GM19328 (cell line): ENCODE measurements around the gene TRPM2.

Experiments used
- ATAC-seq: cut with Tn5 transposase; IDR thresholded peaks from one replicate; pipeline ENCODE4 v1.9.1; 2021; ENCODE audit warnings: mild to moderate bottlenecking, moderate library complexity; ENCODE audit not compliant: unreplicated experiment

The TRPM2 gene

DNA sequence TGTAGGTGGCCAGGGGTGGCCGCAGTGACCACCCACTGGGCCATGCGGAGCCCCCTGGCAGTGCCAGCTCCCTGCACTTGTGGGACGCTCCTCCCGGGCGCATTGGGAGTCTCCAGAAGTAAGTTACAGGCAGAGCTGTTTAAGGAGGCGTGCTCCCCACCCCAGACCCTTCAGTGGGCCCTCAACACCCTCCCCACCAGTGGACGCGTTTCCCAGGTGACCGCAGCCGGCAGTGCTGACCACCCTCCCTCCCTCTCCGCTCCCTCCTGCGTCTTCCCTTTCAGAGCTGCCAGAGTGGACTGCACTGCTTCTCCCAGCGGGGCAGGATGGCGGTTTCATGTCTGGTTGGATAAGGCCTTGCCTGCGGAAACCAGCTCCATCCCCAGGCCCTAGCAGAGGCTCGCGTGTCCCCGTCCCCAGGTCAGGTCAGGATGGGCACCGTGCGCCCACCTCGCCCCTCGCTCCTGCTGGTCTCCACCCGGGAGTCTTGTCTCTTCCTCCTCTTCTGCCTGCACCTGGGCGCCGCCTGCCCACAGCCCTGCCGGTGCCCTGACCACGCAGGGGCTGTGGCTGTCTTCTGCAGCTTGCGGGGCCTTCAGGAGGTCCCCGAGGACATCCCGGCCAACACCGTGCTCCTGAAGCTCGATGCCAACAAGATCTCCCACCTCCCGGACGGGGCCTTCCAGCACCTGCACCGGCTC is 102.9 kb downstream of the TRPM2 start:
- ATAC-seq: no peak

DNA sequence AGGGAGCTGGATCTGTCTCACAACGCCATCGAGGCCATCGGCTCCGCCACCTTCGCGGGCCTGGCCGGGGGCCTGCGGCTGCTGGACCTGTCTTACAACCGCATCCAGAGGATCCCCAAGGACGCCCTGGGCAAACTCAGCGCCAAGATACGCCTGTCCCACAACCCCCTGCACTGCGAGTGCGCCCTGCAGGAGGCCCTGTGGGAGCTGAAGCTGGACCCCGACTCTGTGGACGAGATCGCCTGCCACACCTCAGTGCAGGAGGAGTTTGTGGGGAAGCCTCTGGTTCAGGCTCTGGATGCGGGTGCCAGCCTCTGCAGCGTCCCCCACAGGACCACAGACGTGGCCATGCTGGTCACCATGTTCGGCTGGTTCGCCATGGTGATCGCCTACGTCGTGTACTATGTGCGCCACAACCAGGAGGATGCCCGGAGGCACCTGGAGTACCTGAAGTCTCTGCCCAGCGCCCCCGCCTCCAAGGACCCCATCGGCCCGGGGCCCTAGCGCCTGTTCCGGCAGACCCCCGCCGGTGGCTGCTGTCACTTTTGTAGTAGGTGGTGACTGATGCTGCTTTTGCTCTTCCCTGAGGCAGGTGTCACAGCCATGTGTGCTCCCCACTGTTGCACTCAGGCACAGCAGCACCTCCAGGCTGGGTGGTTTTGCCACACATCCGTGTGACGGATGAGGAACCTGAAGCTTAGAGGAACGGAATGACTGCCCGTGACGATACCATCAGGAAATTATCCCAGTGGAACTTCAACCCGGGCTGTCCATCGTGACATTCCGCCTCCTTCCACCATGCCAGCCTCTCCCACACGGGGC is 103.7 kb downstream of the TRPM2 start:
- ATAC-seq: no peak

DNA sequence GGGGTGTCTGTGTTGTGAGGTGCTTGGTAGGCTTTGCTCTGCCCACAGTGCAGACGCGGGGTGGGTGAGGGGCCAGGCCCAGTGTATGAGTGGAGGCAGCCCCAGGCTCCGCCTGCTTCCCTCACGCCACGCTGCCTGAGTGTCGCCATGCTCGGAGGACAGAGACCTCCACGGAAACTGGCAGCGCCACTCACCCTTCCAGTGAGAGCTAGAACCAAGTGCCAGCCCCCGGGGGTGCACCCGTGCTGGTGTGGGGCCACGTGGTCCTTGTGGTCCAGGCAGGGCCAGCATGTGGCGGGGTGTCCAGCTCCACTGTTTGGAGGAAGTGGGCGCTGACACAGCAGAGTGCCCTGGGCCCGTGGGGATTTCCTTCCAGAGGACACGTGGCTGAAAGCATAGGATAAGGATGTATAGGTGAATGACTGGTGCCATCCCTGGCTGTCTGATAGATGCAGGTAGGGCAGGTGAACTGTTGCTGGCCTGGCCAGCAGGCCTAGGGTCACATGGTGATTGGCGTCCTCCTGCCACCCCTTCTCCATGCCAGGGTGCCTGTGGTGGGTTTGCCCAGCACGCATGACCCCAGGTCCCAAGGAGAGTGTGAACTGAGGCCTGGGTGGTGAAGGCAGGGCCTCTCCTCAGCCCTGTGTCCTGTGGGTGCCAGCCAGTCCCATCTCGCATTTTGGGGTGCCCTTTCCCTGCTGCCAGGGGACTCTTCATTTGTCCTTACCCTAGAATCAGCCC is 105.7 kb downstream of the TRPM2 start:
- ATAC-seq: no peak

DNA sequence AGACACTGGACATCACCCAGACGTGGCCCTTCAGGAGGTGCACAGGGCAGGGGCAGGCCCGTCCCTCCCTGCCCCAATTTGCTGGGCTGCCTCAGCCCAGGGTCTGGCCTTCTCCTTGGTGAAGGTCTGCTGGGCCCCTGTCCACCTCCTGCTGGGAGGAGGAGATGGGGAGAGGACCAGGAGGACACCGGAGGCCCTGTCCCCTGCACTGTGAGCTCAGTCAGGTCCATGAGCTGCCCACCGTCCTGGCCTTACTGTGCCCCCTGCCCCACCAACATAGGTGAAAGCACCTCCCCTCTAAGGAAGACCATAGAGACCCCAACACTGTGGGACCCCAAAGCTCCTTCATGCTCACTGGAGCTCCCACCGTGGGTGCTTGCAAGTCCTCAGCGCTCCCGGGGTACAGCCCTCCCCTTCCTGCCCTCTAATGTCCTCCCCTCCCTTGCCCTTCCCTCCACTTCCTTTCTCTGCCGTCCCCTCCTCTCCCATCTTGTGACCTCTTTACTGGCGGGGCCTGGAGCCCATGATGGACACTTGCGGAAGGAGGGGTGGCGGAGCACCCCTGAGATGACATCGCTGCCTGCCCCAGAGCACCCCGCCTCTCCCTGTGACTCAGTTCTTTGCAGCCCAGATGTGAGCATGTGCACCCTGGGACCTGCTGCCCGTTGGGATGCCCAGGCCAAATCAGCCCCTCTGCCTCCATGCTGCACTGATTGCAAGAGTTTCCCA is 106.5 kb downstream of the TRPM2 start:
- ATAC-seq: no peak

DNA sequence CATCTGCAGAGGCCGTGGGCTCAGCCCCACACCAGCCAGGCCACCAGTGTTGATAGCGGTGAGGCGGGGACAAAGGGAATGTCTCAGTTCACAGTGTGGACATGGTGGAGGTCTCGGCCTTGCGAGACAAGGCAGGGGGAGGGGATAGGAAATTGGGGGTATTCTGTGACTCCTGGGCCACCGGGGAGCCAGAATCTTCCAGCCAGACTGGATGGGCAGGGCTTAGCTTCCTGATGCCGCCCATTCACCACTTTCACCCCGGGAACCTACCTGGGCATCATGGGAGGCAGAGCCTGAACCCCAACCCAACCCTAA is 107.0 kb downstream of the TRPM2 start:
- no peak for ATAC-seq

DNA sequence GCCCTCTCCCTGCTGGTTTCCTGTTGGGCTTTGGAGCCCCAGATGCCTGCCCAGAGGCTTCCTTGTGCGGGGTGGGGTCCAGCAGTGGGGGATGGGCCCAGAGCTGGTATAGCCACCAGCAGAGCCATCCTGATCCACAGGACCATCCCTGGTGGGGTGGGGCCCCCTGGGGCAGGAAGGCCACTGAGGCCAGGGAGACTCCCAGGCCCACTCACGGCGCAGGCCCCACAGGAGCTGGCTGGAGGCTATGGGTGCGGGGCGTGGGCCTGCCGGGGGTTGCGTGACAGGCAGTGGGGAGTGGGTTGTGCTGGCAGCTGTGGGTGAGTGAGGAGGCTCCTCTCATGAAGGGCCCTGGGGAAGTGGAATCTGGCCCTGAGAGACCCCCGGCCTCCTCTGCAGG is 107.6 kb downstream of the TRPM2 start:
- no peak for ATAC-seq

DNA sequence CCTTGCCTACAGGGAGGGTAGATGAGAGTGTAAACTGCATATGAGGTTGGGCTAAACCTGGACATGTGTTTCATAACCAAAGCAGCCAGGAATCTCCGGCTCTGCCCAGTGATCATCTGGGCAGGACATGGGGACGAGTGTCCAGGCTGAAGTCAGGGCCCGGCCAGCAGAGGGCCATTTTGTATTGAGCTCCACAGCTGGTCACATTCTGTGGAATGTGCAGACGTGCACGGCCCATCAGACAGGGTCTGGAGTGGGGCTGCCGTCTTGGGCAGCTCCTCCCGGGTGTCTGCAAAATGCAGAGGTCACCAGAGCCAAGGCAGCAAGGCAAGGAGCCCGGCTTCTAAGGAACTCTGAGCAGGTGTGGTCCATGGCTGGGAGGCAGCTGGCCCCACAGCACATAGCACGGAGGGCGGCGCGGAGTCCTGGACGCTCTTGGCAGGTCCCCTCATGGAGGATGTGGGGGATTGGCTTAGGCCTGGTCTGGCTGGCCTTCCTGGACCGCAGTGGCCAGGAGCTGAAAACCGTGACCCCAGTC is 108.1 kb downstream of the TRPM2 start:
- ATAC-seq: no peak

DNA sequence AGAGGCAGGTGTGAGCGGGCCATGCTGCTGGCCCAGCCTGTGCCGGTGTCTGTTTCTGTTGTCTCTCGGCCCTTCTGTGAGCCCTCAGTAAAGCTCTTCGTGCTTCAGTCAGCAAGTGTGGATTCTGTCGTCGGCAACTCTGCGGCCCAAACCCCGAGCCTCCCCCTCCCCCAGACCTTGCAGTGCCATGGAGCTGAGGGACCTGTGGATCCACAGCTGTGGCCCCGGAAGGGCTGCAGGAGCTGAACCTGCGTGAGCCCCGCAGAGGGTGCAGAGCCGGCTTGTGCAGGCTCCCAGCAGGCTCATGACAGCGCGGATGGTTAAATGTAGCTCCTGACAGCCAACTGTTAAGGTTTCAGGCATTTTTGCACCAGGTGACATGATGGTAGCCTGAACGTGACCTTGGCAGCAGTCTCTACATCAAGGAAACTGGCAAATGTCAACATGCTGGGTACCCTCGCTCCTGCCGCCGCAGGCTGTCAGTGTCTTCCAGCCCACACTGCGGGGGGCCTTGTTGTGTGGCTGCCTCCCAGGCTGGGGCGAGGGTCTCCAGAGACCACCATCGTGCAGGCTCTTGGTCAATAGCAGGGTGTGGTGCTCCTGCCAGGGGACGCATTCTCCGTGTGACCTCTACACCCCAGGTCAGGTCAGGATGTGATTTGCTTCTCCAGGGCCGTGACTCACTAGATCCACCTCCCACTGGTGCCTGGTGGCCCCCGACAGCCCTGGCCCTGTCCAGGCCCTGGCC is 108.8 kb downstream of the TRPM2 start:
- ATAC-seq: no peak

DNA sequence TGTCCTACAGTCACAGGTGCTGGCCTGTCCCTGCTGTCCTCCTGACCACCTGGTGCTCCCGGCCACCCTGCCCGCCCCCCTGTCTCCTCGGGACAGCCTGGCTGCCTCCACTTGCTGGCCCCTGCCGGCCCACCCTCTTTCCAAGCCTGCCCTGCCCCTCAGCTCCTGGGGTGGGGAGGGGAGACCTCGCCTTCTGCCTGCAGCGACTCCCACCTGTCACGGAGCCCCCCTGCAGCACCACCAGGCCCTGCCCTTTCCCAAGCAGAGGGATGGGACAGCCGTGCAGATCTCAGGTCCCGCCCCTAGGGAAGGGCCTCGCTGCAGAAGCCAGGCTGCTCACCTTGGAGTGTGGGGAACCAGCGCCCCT is 109.4 kb downstream of the TRPM2 start:
- ATAC-seq: no peak

DNA sequence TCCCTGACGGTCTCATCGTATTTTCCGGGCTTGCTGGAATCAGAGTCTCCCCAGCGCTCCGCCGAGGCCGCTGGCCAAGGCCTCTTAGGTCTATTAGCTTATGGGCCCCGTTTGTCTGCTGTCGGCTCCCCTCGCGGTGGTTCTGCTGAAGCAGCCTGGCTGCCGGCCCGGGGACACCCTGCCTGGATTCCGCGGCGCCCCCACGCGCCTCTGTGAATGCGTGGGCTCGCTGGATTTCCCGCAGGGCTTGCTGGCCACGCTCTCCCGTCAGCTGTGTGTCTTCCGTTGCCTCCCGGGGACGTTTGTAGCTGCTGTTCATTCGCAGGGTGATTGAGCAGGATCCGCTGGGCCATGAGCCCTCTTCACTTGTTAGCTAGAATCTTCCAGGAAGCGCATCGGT is 110.3 kb downstream of the TRPM2 start:
- ATAC-seq: no peak

DNA sequence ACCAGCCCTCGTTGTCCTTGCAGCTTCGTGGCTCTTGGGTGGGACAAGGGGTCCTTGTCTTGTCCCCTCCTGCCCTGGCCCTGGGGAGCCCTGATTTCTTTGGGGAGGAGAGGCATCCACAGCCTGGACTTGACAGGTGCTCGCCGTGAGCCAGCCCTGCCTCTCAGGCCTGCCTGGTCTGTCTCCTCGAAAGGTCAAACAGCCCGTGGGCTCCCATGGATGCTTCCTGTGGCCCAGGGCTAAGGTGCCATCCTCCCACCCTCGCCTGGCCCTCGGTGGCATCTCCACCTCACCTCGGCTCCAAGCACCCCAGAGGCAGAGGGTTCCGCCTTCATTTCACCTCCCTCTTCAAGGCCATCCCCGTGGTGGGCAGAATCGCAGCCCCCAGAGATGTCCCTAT is 110.9 kb downstream of the TRPM2 start:
- ATAC-seq: no peak

DNA sequence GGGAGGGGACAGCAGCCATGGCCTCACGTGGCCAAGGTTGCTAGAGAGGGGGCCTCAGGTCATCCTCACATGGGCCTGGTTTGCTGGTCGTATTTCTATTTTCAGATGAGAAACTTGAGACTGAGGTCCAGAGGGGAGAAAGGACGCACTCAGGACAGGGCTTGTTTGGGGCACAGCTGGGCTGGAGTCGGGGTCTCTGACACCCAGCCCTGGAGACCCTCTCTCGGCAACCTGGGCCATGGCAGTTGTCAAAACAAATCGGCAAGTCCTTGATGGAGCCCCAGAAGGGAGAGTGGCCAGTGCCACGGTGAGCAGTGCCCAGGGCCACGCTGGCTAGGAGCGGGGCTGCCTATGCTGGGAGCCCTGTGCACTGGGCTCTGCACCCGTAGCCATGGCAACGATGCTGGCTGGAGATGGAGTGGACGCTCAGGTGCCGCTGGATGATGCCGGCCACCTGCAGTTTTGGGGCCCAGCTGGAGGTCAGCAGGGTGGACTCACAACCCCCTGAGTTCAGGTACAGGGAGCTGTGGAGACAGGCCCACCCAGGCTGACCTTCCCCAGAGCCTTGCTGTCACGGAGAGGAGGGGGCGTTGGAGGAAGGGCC is 113.0 kb downstream of the TRPM2 start:
- no peak for ATAC-seq

DNA sequence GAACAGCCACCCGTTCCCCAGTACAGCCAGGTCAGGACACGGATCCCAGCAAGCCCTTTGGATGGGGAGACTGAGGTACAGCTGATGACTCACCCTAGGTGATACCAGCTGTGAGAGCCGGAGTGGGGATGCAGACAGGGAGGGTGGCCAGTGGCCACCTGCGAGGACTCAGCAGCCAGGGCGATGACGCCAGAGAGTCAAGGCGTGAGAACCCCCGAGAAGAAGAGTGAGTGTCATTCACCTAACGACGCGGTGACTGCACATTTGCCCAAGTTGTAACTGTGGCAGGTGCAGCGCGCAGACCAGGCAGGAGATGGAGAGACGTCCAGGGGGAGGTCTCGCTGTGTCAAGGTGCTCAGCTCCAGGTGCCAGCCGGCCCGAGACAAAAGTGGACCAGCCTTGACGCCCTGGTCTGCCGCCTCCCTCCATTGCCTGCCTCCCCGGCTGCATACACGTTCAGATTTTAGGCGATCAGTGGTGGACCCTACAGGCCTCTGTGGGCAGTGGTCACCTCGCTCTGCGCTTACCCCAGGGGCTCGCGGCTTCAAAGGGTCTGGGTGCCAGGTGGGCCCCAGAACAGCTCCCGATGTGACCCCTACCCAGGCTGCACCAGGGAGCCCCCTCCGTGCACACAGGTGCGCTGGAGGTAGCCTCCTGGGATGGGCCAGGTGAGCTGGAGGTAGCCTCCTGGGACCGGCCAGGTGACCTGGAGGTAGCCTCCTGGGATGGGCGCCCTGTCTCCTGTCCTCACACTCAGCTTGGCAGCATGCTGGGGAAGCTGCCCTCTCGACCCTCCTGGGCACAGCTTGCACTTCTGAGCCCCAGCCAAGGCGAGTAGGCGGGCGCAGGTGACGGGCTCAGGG is 113.8 kb downstream of the TRPM2 start:
- ATAC-seq: no peak

DNA sequence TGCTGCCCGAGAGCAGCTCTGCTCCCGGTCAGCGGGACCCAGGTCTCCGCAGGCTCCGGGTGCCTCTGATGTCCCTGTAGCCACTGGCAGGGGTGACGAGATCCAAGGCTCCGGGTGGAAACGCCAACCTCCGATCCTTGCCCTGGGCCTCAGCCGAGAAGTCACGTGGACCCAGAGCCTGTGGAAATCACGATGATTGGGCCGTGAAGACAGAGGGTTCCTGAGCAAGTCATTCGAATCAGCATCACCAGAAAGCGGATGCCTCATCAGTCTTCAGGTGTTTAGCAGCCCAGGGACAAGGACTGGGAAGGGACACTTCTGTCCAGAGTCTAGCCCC is 114.4 kb downstream of the TRPM2 start:
- ATAC-seq: no peak

DNA sequence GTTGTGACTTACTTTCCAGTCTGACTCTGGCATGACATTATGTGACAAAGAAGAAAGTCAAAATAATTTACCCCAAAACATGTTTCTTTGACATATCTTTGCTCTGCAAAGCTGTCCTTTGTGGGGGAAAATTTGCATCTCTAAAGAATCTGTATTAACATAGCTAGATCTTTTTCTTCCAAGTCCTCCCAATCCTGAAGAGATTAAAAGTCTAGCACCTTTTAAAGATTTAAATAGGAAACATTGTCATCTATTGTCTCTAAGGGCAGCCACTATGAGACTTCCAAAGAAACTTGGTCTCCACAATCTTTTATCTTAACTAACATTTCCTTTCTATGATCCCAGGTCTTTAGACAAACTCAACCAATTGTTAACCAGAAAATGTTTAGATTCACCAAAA is 117.9 kb downstream of the TRPM2 start:
- no peak for ATAC-seq

DNA sequence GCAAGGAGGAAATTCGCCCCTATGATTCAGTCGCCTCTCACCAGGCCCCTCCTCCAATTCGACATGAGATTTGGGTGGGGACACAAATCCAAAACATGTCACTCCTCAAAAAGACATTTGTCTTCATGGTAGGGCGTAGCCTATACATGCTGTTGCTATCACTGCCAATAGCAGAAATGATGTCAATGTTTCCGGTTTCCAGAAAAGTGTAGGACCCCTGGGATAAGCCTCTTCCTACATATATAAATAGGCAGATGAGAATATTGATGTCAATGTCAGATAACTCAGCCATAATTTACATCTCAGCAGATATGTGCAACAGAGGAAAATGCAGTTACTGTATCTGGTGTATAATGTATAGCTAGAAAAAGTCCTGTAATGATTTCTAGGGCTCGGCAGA is 118.6 kb downstream of the TRPM2 start:
- ATAC-seq: no peak

DNA sequence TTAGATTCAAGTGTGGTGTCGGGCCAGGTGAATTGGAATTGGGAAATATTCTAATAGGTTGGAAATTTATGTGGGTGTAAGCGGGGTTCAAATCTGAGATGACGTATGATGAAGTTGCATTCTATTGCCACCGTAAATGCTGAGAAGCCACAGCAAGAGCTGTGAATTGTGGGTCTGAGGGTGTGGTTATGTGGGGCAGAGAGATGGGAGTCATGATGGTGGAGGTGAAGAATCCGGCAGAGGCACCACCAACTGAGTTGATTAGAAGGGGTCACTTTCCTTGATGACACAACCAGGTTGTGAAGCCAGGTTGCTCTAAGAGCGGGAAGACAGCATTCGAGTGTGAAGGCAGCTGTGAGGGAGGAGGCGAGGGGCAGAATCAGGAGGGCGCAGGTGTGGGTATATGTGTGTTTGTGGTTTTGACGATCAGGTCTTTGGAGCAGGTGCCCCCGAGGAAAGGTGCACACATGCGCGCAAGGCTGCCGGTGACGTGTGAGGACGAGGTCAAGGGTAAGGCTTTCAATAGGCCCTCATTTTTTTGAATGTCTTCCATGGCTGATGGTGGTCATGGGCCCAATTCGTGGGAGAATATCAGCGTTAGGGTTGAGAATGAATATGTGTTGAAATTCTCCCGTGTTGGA is 120.6 kb downstream of the TRPM2 start:
- ATAC-seq: no peak

DNA sequence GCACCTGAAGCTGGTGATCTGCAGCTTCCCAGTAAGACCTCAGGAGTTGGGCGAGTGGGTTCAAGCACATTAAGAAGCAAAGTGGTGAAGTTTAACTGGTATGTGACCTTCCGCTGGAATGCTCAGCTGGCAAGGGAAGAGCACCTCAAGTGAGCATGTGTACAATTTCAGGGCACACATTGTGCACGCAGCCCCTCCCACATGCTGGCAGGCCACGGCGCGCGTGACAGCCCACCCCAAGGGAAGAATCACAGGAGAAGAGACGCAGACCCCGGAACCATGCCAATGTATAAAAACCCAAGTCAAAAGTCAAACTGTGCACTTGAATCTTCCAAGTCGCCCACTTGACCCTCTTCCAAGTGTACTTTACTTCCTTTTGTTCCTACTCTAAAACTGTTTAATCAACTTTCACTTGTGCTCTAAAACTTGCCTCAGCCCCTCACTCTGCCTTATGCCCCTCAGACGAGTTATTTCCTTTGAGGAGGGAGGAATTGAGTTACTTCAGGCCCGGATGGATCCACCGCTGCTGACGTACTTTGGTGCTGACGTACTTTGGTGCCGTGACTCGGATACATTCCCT is 121.9 kb downstream of the TRPM2 start:
- no peak for ATAC-seq
